GM18951 (cell line): Measurements from ENCODE around the gene KIF2C.

ENCODE experiments used
- POLR2A ChIP-seq: IDR thresholded peaks from 4 replicates; pipeline ENCODE4 v1.6.1; 2011; ENCODE audit warnings: mild to moderate bottlenecking; ENCODE audit not compliant: insufficient read length, insufficient read depth; ENCODE audit errors: extremely low read depth
- in situ Hi-C: fragments of 300-500 bp; cut with MboI; formaldehyde crosslinking; loops from one replicate; pipeline ENCODE4 v1.12.0; 2022; ENCODE audit warnings: low sequenced_read_pairs, mixed read lengths, inconsistent platforms; ENCODE audit not compliant: unreplicated experiment

The KIF2C gene

GRCh38 chr1:44808938-44809917 lies 69.6 kb downstream of the KIF2C start:
- in situ Hi-C loops, result loop anchor here (25.0 kb wide), 1 partner anchor 678 kb away; the partner anchor contains the start of gene TESK2
- TF ChIP-seq POLR2A, result no peak

- in situ Hi-C loops, result loop anchor here (25.0 kb wide), 1 partner anchor 677 kb away; the partner anchor contains the start of gene TESK2
- no peak for TF ChIP-seq POLR2A
Measured at GRCh38 chr1:44810101-44810761, 70.6 kb downstream of the KIF2C start.

- in situ Hi-C loops, result loop anchor here (25.0 kb wide), 1 partner anchor 677 kb away; the partner anchor contains the start of gene TESK2
Measured at GRCh38 chr1:44810762-44811105, 71.1 kb downstream of the KIF2C start.

- TF ChIP-seq POLR2A, result no peak
- in situ Hi-C loops, result loop anchor here (25.0 kb wide), 1 partner anchor 676 kb away; the partner anchor contains the start of gene TESK2
Measured at GRCh38 chr1:44811234-44811633, 71.6 kb downstream of the KIF2C start.

- in situ Hi-C loops, result loop anchor here (25.0 kb wide), 1 partner anchor 674 kb away; the partner anchor contains the start of gene TESK2
- TF ChIP-seq POLR2A, result no peak
Measured at GRCh38 chr1:44812822-44813543, 73.3 kb downstream of the KIF2C start.

GRCh38 chr1:44815926-44816325 lies 76.3 kb downstream of the KIF2C start:
- in situ Hi-C loops, result loop anchor here (25.0 kb wide), 1 partner anchor 671 kb away; the partner anchor contains the start of gene TESK2

- TF ChIP-seq POLR2A, result no peak
- in situ Hi-C loops, result loop anchor here (25.0 kb wide), 1 partner anchor 670 kb away; the partner anchor contains the start of gene TESK2
Measured at GRCh38 chr1:44817307-44817706, 77.7 kb downstream of the KIF2C start.
